BLaER1 treated with 17β-estradiol and CSF1 and Interleukin-3, amounts not matched to agents 10 nM and 100 nM (cell line): ENCODE measurements around the gene PGAP6.
"Not testable (repeated sequence)": the region's sequence is repeated elsewhere in the genome, so short reads cannot be mapped to it uniquely, and the experiment has no call there.

ENCODE experiments used
- H3K27ac ChIP-seq, 11 experiments: shearing (Covaris generic); formaldehyde crosslinking; 2 replicates each; pipeline ENCODE4 v1.8.1; 2022
- H3K27me3 ChIP-seq, 11 experiments: shearing (Covaris generic); formaldehyde crosslinking; 2 replicates each; pipeline ENCODE4 v1.8.1; 2022
- H3K36me3 ChIP-seq, 11 experiments: shearing (Covaris generic); formaldehyde crosslinking; 2 replicates each; pipeline ENCODE4 v1.8.1; 2022
- H3K4me1 ChIP-seq, 10 experiments: shearing (Covaris generic); formaldehyde crosslinking; 2 replicates each; pipeline ENCODE4 v1.8.1; 2022
- H3K4me2 ChIP-seq, 11 experiments: shearing (Covaris generic); formaldehyde crosslinking; 2 replicates each; pipeline ENCODE4 v1.8.1; 2022
- H3K4me3 ChIP-seq, 10 experiments: shearing (Covaris generic); formaldehyde crosslinking; 2 replicates each; pipeline ENCODE4 v1.8.1; 2022
- H3K9ac ChIP-seq, 11 experiments: shearing (Covaris generic); formaldehyde crosslinking; 2 replicates each; pipeline ENCODE4 v1.8.1; 2022
- H3K9me3 ChIP-seq, 11 experiments: shearing (Covaris generic); formaldehyde crosslinking; replicated peaks in 1 of 11; 2 replicates each; pipeline ENCODE4 v1.8.1; 2022
- H4K20me1 ChIP-seq, 11 experiments: shearing (Covaris generic); formaldehyde crosslinking; 2 replicates each; pipeline ENCODE4 v1.8.1; 2022
- Cebpa-rat ChIP-seq, 11 experiments: shearing (Covaris generic); IDR thresholded peaks; 2 replicates each; pipeline ENCODE4 v1.8.1; 2022

The PGAP6 gene

DNA sequence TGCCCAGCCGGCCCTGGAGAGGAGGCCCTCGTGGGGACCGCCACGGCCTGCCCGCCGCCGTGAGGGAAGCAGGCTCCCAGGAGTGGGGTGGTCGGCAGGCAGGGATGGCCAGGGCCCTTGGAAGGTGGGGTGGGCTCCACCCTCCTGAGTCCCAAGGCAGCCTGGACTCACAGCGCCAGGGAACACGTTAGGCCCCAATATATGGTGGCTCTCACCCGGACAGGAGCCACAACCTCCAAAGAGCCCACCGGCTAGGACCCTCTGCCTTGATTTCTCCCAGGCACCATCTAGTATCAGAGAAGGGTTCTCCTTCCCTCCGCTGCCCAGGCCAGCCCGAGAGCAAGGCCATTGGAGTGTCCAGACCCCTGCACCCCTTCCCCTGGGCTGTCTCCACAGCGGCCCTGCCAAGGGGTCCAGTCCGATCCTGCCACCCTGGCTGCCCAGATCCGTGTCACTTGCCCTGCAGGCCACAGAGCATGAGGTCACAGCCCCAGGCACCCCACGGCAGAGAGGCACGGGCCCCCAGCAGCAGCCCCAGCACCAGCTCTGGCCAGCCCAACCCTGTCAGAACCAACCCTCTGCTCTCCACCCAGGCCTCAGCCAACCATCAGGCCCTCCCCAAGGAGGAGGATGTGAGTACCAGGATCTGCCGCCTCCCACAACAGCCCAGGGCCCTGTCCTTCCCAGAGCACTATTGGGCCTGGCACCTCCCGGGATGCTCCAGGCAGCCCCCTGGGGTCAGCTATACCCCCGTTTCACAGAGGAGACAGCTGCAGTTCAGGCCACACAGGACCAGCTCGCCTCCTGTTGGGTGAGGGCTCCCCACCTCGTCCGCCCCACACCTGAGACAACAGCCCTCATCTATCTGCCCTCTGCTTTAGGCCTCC, 28.1 kb downstream of the PGAP6 start:
- Histone ChIP-seq H3K36me3 (peaks cover 7 to 14% (median 12%) of the 10 kb centered on the region in 11 experiments; a peak in 15 of 22 replicates), H3K4me1 (peaks cover 33 to 45% (median 40%) of the 10 kb centered on the region in 10 experiments), H3K4me3 (peak overlapping the region in 8 of 10 experiments; percentile 12 to 60 (median 35); a peak in 10 of 20 replicates), H4K20me1 (peaks cover 26 to 42% (median 32%) of the 10 kb centered on the region in 11 experiments; a peak in 21 of 22 replicates), H3K9ac (peak overlapping the region in 7 of 11 experiments; percentile 9 to 63 (median 33); a peak in 3 of 22 replicates), H3K27ac (peak overlapping the region in 5 of 11 experiments; percentile 13 to 38 (median 22); a peak in 6 of 22 replicates), H3K4me2 (peak overlapping the region; percentile 28 to 88 (median 75)), H3K9me3 (no peaks in the 10 kb centered on the region), H3K27me3 (no peaks in the 10 kb centered on the region)
- TF ChIP-seq Cebpa-rat (IDR thresholded peaks at IDR 0.05), result no peak

DNA sequence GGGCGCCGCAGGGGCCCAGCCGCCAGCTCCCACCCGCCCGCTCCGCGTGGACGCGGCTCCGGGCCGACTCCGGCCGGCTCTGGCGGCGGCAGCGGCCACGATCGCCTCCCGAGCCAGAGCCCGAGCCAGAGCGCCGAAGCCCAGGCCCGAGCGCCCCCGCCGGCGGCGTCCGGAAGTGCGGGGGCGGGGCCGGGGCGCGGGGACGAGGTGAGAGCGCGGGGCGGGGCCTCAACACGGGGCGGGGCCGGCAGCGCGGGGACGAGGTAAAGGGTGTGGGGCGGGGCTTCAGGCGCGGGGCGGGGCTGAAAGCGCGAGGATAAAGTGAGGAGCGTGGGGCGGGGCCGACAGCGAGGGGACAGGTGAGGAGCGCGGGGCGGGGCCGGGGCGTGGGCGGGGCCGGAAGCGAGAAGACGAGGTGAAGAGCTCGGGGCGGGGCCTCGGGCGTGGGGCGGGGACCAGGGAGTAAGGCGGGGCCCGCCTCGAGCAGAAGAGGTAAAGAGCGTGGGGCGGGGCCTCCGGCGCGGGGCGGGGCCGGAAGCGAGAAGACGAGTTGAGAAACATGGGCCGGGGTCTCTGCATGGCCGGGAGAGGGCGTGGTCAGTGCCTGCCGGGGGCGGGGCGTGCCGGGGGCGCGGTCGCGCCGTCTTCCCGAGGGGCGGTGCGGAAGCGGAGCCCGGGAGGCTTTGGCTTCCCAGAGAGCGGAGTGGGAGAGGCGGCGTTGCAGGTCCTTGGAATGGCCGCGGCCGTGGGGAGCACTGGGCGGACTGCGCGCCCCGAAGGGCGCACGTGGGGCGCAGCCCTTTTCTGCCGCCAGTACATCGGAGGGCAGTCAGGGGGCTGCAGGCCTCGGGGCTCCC, 29.0 kb downstream of the PGAP6 start, which contains the start of gene AXIN1:
Gene AXIN1 (minus strand): TSS at position 177 of the 857 bp plus-strand sequence. CDS start 5,698 bp downstream, outside the sequence.
- peak within 1 kb of the TSS; percentile 87 to 98 (median 96) for H3K4me2 ChIP-seq
- no peak for TF ChIP-seq Cebpa-rat (IDR thresholded peaks at IDR 0.05)
- H3K36me3 ChIP-seq, result peaks cover 7 to 20% (median 13%) of the 10 kb centered on the region in 11 experiments; a peak in 17 of 22 replicates
- no peaks in the 10 kb centered on the region for H3K9me3 ChIP-seq
- peaks cover 35 to 50% (median 41%) of the 10 kb centered on the region in 11 experiments for H4K20me1 ChIP-seq
- H3K27me3 ChIP-seq, result no peaks in the 10 kb centered on the region
- peak within 1 kb of the TSS; percentile 85 to 96 (median 92) for H3K9ac ChIP-seq
- H3K4me1 ChIP-seq, result peaks cover 42 to 54% (median 49%) of the 10 kb centered on the region in 10 experiments
- H3K4me3 ChIP-seq, result peak within 1 kb of the TSS; percentile 86 to 95 (median 88)
- H3K27ac ChIP-seq, result peak within 1 kb of the TSS; percentile 74 to 88 (median 84)

GRCh38 chr16:351804-352520, 29.8 kb downstream of the PGAP6 start:
- H3K4me2 ChIP-seq, result peak overlapping the region; percentile 86 to 98 (median 96)
- H3K27me3 ChIP-seq, result no peaks in the 10 kb centered on the region
- peak overlapping the region; percentile 85 to 96 (median 92) for H3K9ac ChIP-seq
- H3K4me3 ChIP-seq, result peak overlapping the region; percentile 86 to 95 (median 88)
- peaks cover 46 to 58% (median 53%) of the 10 kb centered on the region in 10 experiments for H3K4me1 ChIP-seq
- no peaks in the 10 kb centered on the region for H3K9me3 ChIP-seq
- peak overlapping the region; percentile 74 to 88 (median 84) for H3K27ac ChIP-seq
- no peak for TF ChIP-seq Cebpa-rat (IDR thresholded peaks at IDR 0.05)
- H3K36me3 ChIP-seq, result peaks cover 12 to 28% (median 20%) of the 10 kb centered on the region in 11 experiments
- H4K20me1 ChIP-seq, result peaks cover 43 to 58% (median 49%) of the 10 kb centered on the region in 11 experiments

DNA sequence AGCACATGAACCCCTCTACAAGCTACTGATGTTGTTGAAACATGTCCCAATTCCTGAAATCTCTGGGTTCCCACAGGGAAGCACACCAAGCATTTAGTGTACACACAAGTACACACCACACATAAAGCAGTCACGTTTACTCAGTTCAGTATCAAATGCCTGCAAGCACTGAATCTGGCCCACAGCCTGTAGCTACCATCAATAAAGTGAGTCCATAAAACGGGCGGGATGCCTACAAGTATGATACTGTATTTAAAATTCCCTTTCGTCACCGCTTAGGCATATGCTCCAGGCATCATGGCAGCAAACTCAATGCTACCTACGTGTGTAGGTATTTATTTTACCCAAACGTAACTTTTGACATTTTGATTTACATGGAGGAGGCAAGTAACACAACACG, 31.6 kb downstream of the PGAP6 start:
- Histone ChIP-seq H3K27me3 (no peaks in the 10 kb centered on the region), H3K4me1 (peaks cover 46 to 58% (median 53%) of the 10 kb centered on the region in 10 experiments), H3K9me3 (no peaks in the 10 kb centered on the region), H3K9ac (peak overlapping the region in 5 of 11 experiments; percentile 24 to 92 (median 35); a peak in 5 of 22 replicates), H4K20me1 (peaks cover 61 to 76% (median 67%) of the 10 kb centered on the region in 11 experiments), H3K27ac (no peak overlapping the region), H3K36me3 (peaks cover 29 to 46% (median 37%) of the 10 kb centered on the region in 11 experiments), H3K4me3 (no peak overlapping the region), H3K4me2 (peak overlapping the region; percentile 78 to 98 (median 96))
- TF ChIP-seq Cebpa-rat (IDR thresholded peaks at IDR 0.05), result no peak

- peak overlapping the region in 3 of 11 experiments; percentile 1 to 25 (median 3); a peak in 2 of 22 replicates for H3K27ac ChIP-seq
- peaks cover 71 to 86% (median 77%) of the 10 kb centered on the region in 11 experiments for H4K20me1 ChIP-seq
- H3K36me3 ChIP-seq, result peaks cover 39 to 56% (median 47%) of the 10 kb centered on the region in 11 experiments
- no peaks in the 10 kb centered on the region for H3K9me3 ChIP-seq
- TF ChIP-seq Cebpa-rat (IDR thresholded peaks at IDR 0.05), result no peak
- peaks cover 46 to 56% (median 48%) of the 10 kb centered on the region in 10 experiments for H3K4me1 ChIP-seq
- peak overlapping the region in 8 of 11 experiments; percentile 3 to 51 (median 33); a peak in 10 of 22 replicates for H3K9ac ChIP-seq
- H3K4me2 ChIP-seq, result peak overlapping the region; percentile 78 to 98 (median 96)
- H3K4me3 ChIP-seq, result no peak overlapping the region; a peak in 1 of 20 replicates
- H3K27me3 ChIP-seq, result no peaks in the 10 kb centered on the region
Observed at GRCh38 chr16:349211-349610, 32.6 kb downstream of the PGAP6 start.

DNA sequence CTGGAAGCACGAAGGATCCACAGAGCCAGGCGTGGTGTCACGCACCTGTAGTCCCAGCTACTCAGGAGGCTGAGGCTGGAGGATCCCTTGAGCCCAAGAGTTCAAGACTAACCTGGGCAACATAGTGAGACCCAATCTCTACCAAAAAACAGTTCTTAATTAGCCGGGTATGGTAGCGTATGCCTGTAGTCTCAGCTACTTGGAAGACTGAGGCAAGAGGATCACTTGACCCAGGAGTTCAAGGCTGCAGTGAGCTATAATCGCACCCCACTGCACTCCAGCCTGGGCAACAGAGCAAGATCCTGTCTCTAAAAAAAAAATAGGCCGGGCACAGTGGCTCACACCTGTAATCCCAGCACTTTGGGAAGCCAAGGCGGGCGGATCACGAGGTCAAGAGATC, 33.3 kb downstream of the PGAP6 start:
- not testable (repeated sequence) for H3K9me3 ChIP-seq, H3K27me3 ChIP-seq, H3K4me3 ChIP-seq, H3K27ac ChIP-seq
- H3K9ac ChIP-seq, result peak overlapping the region in 1 of 11 experiments; percentile 4; a peak in 2 of 22 replicates
- H4K20me1 ChIP-seq, result peaks cover 77 to 90% (median 84%) of the 10 kb centered on the region in 11 experiments
- peaks cover 46 to 56% (median 50%) of the 10 kb centered on the region in 10 experiments for H3K4me1 ChIP-seq
- H3K36me3 ChIP-seq, result peaks cover 45 to 63% (median 54%) of the 10 kb centered on the region in 11 experiments
- peak overlapping the region; percentile 78 to 98 (median 96) for H3K4me2 ChIP-seq

GRCh38 chr16:347203-347602, 34.6 kb downstream of the PGAP6 start:
- peaks cover 40 to 51% (median 49%) of the 10 kb centered on the region in 10 experiments for H3K4me1 ChIP-seq
- H3K4me3 ChIP-seq, result no peak overlapping the region
- no peak overlapping the region for H3K9ac ChIP-seq
- H4K20me1 ChIP-seq, result peaks cover 90 to 99% (median 97%) of the 10 kb centered on the region in 11 experiments
- no peak for TF ChIP-seq Cebpa-rat (IDR thresholded peaks at IDR 0.05)
- peak overlapping the region in 1 of 11 experiments; percentile 96; a peak in 2 of 22 replicates for H3K4me2 ChIP-seq
- peaks cover 0 to 4% (median 0%) of the 10 kb centered on the region in 11 experiments; a peak in 2 of 22 replicates for H3K9me3 ChIP-seq
- H3K27me3 ChIP-seq, result no peaks in the 10 kb centered on the region
- H3K36me3 ChIP-seq, result peaks cover 57 to 76% (median 67%) of the 10 kb centered on the region in 11 experiments
- no peak overlapping the region for H3K27ac ChIP-seq
